Anterior cingulate cortex (tissue), 58 donors: ENCODE measurements around the gene PPP6R1.
A peak's percentile ranks its signal among the peaks of the same experiment; 100 is the strongest.

Experiments used
- DNase-seq, 58 donors: peaks; one replicate each; lab custom pipeline; 2025; lab: John Stamatoyannopoulos, UW

PPP6R1 gene

DNA sequence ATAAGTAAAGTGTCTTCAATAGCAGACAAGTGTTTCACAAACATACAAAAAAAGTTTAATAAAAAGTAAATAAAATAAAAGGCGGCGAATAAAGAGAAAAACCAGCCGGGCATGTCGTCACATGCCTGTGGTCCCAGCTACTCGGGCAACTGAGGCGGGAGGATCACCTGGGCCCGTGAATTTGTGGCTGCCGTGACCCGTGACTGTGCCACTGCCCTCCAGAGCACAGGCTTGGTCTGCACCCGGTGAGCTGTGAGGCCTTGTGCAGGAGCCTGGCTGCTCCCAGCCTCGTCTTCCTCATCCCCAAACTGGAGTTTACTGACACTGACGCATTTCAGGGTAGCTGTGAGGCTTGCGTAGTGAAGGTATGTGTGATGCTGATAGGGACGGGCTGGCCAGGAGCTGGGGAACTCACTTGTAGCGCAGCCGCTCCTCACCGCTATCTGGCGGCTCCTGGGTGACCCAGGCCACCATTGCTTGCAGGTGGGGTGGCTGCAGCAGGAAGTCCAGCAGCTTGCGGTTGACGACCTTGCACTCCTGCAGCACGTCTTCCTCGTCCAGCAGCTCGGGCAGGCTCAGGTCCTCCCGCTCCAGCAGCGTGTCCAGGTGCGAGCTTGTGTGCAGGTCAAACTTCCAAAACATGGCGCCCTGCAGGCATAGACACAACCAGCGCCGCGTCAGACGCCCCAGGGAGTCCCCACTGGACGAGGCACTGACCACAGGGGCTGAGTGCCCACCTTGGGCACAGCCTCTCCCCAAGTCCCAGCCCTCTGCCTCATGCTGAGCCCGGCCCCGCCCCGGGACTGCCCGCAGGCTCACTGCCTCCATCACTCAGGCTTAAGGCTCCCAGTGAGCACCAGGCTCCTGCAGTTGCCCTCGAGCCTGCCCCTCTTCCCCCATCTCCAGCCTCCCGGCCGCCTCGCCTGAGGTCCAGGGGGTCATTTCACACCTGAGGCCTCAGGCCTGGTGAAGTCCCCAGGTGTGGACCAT is 12.1 kb downstream of the PPP6R1 start:
- DNase-seq = no peak

DNA sequence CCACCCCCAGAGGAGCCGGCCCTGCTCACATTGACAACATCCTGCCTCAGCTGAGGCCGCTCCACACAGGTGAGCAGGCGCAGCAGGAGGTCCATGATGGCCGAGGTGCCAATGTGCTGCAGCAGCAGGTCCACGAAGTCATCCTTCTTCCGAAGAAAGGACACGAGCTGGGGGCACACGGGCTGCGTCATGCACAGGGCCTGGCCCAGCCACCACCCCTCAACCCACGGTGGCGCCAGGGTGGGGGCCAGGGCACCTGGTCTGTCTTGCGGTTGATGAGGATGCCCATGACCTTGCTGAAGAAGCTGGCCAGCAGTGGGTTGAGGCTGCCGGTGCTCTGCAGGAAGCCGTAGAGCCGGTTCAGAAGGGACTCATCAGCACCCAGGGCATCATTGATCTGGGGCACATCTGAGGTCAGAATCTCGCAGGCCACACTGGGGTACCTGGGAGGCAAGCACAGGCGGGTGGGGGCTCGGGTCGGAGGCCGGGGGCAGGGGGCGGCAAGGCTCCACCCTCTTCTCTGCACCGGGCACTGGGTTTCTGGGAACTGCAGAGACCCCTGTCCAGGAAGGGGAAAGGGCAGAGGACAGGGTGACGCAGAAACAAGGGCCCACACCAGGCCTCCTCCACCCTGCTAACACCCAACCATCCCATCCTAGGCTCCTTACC is 13.4 kb downstream of the PPP6R1 start:
- no peak for DNase-seq

DNA sequence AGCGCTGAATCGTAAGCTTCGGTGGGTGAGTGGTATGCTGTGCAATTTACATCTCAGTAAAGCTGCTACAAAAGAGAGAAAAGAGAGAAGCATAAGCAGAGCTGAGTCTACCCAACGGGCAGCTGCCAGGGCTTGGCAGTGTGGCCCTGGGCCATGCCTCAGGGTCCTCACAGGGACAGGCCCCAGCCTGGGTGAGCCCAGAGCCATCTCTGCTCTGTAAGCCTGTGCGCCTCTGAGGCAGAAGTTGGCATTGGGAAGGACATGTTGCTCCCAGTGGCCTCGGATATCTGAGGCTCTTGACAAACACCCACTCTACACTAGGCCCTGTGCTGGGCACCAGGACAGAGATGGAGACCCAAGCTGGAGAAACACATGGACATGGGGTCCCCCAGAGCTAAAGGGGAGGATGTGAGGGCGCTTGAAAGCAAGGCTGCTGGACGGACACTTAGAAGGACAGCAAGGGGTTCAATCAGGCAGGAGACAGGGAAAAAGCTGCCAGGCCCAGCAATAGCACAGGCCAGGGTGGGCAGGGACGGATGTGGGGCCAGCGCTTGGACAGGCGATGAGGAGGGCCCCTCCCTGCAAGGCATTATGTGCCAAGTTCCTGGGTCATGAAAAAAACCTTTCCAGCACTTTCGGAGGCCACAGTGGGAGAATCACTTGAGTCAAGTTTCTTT is 14.7 kb downstream of the PPP6R1 start:
- DNase-seq = no peak

DNA sequence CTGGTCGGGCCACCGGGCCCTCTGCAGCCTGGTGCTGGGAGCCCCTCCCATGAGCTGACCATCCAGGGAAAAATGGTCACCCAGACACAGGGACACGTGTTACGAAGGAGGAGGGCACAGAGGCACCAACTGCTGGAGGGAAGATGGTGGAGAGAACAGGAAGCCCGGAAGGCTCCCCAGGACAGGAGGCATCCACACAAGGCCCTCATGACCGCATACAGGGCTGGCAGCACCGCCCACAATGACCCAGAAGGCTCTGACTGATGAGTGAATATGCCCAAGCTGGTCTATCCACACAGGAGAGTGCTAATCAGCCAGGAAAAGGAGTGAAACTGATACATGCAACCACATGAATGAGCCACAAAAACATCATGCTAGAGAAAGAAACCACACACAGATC is 16.3 kb downstream of the PPP6R1 start:
- DNase-seq = no peak

DNA sequence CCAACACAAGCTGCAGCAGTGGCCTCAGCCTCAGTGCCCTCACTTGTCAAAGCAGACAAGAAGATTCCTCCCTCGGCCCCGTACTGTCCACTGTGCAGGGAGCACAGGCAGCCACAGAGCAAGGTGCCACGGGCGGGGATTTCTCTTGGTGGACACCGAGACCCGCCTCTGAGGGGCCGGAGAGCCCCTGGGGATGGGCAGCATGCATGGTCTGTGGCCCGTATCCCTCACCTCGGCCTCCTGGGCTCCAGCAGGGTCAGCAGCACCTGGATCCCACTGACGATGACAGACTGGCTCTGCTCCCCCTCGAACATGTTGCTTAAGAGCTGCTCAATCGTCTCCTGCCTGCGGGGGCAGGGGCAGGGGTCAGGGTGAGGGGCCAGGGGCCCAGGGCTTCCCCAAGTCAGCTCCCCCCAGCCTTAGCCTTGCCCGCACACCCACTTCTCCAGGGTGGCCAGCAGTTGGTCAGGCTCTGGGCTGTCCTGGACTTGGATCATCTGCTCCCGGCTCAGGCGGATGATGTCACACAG is 16.8 kb downstream of the PPP6R1 start:
- DNase-seq = no peak

DNA sequence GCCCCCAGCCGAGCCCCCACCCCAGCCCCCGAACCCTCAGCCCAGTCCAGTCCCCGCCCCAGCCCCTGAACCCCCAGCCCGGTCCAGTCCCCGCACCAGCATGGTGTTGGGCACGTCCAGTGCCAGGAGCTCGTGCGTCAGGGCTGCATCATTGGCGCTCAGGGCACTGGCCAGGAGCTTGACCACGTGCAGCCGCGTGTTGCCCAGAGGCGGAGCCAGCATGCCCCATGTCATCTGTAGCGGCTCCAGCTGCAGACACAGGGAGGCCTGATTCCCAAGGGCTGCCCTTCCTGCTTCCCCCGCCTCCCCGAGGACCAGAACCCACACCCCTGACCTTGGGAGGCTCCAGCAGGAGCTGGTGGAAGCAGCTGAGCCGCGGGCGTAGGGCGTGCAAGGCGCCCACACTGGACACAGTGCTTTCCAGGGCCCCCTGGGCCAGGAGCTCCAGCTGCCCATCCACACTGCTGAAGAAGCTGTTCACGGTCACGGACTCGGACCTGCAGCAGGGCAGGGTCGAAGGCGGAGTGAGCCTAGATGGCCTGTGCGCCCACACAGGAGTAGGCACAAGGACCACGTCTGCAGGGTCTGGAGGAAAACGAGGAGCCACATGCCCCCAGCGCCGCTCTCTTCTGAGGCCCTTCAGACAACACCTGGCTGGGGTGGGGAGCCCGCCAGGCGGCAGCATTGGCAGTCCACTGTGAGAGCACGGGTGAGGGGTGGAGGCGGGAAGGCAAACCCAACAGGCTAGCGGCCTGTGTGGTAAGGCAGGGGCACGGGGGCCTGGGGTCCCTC is 17.5 kb downstream of the PPP6R1 start:
- no peak for DNase-seq

DNA sequence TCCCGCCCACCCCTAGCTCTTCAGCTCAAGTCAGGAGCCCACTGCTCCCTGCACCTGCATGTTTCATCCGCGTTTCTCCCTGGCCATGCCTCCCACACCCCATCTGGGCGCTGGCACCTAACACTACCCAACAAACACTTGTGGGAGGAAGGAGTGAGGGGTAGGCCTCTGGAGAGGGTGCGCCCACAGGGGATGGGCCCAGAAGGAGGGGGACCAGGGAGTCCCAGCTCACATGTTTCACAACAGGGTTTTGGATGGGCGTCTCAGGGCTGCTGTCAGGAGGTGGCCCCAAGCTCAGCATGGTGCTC is 18.1 kb downstream of the PPP6R1 start:
- peak in 14 of 58 donors; percentile 7 to 72 (median 24) for DNase-seq

DNA sequence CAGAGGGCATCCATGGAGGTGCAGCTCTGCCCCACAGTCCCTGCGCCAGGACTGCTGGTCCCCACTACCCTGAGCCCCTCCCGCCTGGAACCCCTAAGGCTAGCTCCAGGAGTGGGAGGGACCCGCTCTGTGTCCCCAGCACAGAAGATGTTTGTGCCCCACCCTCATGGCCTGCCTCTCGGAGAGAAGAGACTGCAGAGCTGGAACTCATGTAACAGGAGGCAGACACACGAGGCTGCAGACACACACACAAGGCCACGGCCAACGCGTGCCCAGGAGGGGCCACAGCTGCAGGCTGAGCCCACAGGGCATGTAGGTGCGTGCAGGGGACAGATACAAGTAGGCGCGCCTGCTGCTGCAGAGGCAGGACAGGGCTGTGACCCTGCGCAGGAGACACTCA is 19.8 kb downstream of the PPP6R1 start:
- no peak for DNase-seq

DNA sequence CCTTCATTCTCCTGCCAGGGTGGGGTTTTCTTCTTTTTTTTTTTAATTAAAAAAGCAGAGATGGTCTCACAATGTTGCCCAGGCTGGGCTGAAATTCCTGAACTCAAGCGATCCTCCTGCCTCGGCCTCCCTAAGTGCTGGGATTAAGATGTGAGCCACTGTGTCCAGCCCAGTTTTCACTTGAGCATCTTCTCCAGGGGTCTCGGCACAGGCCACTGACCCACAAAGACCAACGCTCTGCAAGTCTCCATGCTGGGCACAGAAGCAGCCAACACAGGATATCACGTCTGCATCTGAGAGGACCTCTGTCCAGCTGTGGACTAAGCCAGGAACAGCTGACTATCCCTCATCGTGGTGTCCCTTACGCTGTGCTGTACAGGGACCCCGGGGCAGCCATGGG is 20.8 kb downstream of the PPP6R1 start:
- DNase-seq = no peak

DNA sequence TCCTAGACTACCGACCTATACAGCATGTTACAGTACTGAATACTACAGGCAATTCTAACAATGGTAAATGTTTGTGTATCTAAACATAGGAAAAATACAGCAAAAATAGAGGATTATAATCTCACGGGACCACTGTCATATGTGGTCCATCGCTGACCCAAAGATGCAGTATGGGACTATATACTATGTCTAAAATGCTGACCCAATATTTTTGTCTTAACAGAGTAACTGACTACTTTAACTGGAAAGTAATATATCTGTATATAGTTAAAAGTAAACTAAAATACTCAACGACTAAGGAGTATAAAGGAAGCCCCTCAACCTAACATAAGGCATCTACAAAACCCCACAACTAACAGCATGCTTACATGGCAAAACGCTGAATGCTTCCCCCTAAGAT is 25.8 kb downstream of the PPP6R1 start:
- DNase-seq = no peak

DNA sequence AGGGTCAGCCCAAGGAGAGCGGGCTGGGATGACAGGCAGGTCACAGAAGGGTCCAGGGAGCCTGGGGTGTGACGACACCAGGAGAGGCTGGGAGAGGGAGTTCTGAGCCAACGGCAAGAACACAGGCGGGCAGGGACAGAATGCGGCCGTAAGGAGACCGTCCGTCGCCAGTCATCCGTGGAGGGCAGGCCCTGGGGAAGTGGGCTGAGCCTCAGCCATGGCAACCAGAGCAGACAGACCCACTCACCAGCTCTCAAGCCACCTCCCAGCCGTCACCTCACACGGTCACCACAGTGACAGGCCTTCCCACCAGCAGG is 26.6 kb downstream of the PPP6R1 start:
- DNase-seq = no peak

DNA sequence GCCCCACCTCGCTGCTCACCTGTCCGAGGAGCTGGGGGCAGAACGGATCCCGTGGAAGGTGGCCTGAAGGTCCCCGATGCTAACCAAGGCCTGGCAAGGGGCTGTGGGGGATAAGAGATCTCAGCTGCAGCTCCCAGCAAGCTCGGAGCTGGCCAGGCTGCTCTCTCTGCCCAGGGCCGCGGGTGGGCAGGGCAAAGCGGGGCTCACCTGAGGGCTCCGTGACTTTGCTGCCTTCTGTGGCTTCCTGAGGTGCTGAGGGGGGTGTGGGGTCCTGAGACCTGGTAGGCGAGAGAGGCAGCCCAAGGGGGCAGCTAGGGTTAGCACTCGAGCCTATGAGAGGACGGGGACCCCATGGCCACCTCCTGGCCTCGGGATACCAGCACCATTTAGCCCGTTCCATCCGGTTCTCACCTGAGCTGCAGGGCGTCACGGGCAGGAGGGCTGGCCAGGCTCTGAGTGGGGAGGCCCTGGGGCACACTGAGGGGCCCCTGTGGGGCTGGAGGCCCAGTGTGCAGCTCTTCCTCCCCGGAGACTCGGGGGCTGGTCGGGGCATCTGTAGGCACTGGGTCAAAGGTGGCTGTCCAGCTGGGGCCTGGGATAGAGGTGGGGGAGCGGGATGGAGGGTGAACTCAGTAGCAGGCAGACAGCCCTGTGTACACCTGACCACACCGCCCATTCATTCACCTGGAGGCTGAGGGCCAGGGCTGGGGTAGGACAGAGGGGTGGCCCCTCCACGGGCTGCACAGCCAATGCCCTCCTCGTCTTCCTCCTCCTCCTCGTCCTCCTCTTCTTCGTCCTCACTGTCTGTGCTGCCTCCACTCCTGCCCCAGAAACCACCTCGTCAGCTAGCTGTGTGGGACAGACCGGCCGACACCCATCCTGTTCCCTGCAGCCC is 27.2 kb downstream of the PPP6R1 start:
- DNase-seq = no peak

DNA sequence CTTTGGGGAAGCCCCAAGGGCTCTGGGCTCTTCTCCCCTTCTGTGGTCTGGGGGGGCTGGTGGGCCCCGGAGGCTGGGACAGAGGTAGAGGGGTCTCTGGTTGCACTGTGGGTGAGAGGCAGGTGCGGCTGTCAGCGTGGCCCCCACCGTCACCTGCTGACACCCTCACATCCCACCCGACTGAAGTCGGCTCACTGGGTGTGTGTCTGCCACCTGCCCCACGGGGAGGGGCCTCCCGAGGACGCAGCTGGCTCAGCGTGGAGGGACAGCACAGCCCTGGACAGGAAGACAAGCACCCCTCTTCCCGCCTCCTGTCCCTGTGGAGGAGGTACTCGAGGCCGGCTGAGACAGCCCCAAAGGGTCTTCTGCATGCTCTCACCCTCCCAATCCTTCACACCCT is 28.0 kb downstream of the PPP6R1 start:
- DNase-seq = no peak

DNA sequence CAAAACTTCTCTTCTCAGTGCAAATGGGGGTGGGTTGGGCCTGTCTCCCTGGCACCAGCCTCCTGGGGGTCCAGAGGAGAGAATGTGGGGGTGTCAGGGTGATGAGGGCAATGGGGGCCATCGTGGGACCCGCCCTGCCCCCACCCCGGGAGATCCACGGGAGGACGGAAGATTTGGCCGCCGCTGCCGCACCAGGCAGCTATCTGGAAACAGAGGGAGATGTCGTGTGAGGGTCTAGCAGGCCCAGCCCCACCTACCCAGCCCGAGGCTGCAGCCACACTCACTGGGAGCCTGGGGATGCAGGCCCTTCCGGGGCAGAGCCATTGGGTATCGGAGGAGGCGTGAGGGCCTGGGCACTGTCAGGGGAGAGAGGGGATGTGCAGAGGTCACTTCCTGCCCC is 28.5 kb downstream of the PPP6R1 start:
- no peak for DNase-seq

DNA sequence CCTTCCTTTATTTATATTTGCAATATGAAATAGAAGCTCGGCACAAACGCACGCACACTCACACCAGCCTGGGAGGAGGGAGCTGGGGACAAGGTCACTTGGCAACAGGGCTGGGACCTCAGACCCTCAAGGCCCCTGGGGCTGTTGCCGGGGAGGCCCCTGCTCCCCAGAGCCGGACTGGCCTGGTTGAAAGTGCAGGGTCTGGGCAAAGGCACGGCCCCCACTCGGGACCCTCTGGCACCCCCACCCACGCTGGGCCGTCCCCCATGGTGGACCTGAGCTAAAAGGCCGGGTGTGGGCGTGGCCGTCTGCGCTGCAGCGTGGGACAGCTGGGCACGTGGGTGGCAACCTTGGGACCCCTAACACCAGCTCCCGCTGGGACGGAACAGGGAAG is 29.0 kb downstream of the PPP6R1 start:
- DNase-seq = no peak

DNA sequence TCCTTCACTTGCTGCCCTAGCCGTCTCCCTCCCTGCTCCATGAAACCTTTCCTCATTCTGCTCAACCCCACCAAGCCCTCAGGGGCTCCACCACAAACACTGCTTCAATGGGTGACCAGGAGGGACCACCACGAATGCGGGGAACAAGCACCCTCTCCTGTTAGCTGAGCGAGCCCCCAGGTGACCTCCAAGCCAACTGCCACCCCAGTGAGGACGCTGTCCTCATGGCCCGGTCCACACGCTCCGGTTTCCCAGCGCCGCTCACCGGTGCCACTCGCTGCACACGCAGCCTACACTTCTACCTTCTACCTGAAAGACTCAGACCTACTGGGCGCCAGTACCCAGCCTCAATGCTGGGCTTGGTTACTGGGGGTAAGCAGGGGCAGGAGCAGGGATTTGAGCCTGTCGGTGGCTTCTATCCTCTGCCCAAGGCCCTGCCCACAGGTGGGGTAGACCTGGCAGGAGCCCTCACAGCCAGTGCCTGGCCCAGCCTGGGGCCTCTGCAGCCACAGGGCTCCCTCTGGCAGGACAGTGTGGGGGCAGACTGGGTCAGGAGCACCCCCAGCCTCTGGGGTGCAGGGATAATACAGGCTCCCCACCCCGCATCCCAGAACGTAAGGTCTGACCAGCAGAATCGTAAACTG is 29.6 kb downstream of the PPP6R1 start:
- no peak for DNase-seq

DNA sequence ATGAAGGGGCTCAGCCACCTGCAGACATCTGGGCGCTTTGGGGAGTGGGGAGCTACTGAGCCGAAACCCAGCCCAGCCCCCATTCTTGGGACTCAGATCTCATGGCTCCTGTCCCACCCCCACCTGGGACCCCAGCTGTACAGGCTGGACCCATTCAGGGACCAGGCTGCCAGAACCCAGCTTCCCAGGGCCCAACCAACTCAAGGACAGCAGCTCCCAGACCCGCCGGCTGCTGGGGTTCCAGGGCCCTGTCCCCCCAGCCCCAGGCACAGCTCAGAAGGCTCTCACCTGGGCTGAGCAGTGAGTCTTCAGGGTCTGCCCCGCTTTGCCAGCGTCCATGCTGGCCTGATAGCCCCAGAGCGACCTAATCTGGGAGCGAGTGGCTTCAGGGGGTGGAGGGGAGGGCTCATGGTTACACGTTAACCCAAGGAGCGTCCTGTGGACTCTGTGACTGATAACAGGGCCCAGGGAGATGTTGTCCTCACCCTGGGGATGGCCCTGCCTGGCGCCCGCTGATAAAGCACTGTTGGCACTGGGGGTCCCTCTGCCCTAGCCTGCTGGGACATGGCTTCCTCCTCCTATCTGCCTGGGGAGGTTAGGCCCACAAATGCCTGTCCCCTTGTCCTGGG is 30.3 kb downstream of the PPP6R1 start, which contains the start of gene TMEM86B:
TSS of gene TMEM86B (minus strand) at position 361 of the 629 bp plus-strand sequence. CDS start at position 339, 22 bp downstream.
- DNase-seq = no peak

DNA sequence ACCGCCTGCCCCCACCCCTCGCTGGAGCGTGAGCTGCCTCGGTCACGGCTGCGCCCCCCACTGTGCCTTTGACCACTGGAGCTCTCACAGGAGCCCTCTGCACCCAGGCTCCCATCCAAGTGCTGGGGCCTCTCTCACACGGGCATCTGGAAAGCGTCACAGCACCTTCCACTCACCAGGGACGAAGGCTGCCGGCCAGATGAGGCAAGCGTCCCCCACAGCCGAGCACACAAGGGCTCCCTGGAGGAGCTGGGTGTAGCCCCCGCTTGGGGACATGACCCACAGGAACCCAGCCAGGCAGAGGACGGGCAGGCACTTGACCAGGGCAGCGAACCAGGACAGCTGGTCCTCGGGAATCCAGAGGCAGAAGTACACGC is 30.8 kb downstream of the PPP6R1 start:
- DNase-seq = no peak
